Natural killer cell (primary cell): ENCODE results near the gene CENPB. TPM values are rescaled to one million over a fixed set of nuclear protein-coding genes. Genes with fewer than 3 reads are reported as not detected.

Experiments
- ATAC-seq, 3 donors: fragments of 150-1000 bp in 2 of 3; fragments of 200-7000 bp in 1 of 3; cut with Tn5 transposase; 1 replicate in 1 of 3; 2 replicates in 2 of 3; pipeline ENCODE4 v1.10.0; 2021; ENCODE audit warnings: mild to moderate bottlenecking in 2 of 3, moderate library complexity in 2 of 3
- DNase-seq, 2 donors: peaks; one replicate each; pipeline versions ENCODE4 v3.0.0 to v3.0.0-alpha.2; 2013 to 2021; ENCODE audit warnings: mixed read lengths in 1 of 2
- H3K27ac ChIP-seq: one replicate; pipeline ENCODE4 v1.5.1; 2013; ENCODE audit warnings: mild to moderate bottlenecking, low read length
- H3K27me3 ChIP-seq: one replicate; pipeline ENCODE4 v1.6.1; 2013; ENCODE audit warnings: low read length; ENCODE audit not compliant: control insufficient read depth, insufficient read depth
- H3K36me3 ChIP-seq: one replicate; pipeline ENCODE4 v1.6.1; 2013; ENCODE audit warnings: low read length; ENCODE audit not compliant: control insufficient read depth, insufficient read depth
- H3K4me1 ChIP-seq: one replicate; pipeline ENCODE4 v1.6.1; 2013; ENCODE audit warnings: low read length; ENCODE audit not compliant: control insufficient read depth, insufficient read depth
- H3K4me3 ChIP-seq: one replicate; pipeline ENCODE4 v1.5.1; 2013; ENCODE audit warnings: low read length
- H3K9me3 ChIP-seq: one replicate; pipeline ENCODE4 v1.6.1; 2013; ENCODE audit warnings: low read length; ENCODE audit not compliant: control insufficient read depth, insufficient read depth
- H3K27ac Mint-ChIP-seq, 2 donors: one replicate each; pipeline ENCODE4 v1.8.0; 2022; ENCODE audit warnings: mild to moderate bottlenecking in 2 of 2, mixed read lengths in 2 of 2, moderate library complexity in 1 of 2
- H3K27me3 Mint-ChIP-seq, 2 donors: one replicate each; pipeline ENCODE4 v1.8.0; 2022; ENCODE audit warnings: low read depth in 2 of 2, mixed read lengths in 2 of 2
- H3K36me3 Mint-ChIP-seq: one replicate; pipeline ENCODE4 v1.8.0; 2022; ENCODE audit warnings: mixed read lengths
- H3K4me1 Mint-ChIP-seq, 2 donors: one replicate each; pipeline ENCODE4 v1.8.0; 2022; ENCODE audit warnings: mixed read lengths in 2 of 2
- H3K4me3 Mint-ChIP-seq: one replicate; pipeline ENCODE4 v1.8.0; 2022; ENCODE audit warnings: mild to moderate bottlenecking, moderate library complexity, mixed read lengths
- H3K9me3 Mint-ChIP-seq, 2 donors: one replicate each; pipeline ENCODE4 v1.8.0; 2022; ENCODE audit warnings: mixed read lengths in 2 of 2
- WGBS: methylation state at CpG from one replicate; pipeline ENCODE4 v1.1.7; 2013; ENCODE audit warnings: missing lambda C conversion rate; ENCODE audit not compliant: insufficient coverage; 5-methylcytosine and 5-hydroxymethylcytosine counted together
- intact Hi-C: fragments of 100-400 bp; cut with micrococcal nuclease; formaldehyde crosslinking; loops from one replicate; pipeline ENCODE4 v1.14.2; 2022
- total RNA-seq, 4 donors: library from RNA; stranded (reverse); fragments of 120-200 nt in 1 of 4; gene quantifications; one replicate each; pipeline versions ENCODE4 v1.2.3 to v1.2.4, GENCODE V29; 2013 to 2022
- TF ChIP-seq, protein P1 (sequence below): fragments of 200-600 bp; IDR thresholded peaks from one replicate; pipeline ENCODE4 v1.8.0; 2022; ENCODE audit warnings: antibody characterized with exemption

The CENPB gene
- total RNA-seq, 3 donors from 2014 or later (not counting 1 experiment from before 2014, with no cell fraction given) = 46.7 to 62.6 (median 55.4) TPM

DNA sequence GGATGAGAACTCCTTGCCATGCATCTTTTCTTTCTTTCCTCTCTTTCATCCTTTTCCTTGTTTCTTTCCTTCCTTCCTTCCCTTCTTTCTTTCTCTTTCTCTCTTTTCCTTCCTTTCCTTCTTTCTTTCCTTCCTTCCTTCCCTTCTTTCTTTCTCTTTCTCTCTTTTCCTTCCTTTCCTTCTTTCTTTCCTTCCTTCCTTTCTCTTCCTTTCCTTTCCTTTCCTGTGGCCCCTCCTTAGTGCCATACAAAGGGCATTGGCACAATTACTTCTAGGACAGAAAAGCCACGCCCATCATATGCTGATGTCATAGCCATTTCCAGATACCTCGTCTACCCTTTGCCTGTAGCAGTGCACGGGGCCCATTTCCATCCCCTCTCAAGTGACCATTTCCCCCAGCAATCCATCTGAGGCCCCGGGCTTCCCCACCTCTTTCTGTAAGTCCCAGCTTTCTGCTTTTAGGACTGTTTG, 2.2 kb upstream of the CENPB start:
- Mint-ChIP-seq H3K9me3 (no peaks in the 10 kb centered on the region), H3K4me3 (peak overlapping the region; percentile 29), H3K27me3 (no peaks in the 10 kb centered on the region), H3K4me1 (peaks cover 15 to 35% of the 10 kb centered on the region in 2 donors), H3K27ac (peak overlapping the region; percentile 4 to 43), H3K36me3 (no peaks in the 10 kb centered on the region)
- WGBS = 74% methylated on average over 4 of the region's 4 CpGs
- H3K36me3 ChIP-seq = no peaks in the 10 kb centered on the region
- TF ChIP-seq, protein P1, sequence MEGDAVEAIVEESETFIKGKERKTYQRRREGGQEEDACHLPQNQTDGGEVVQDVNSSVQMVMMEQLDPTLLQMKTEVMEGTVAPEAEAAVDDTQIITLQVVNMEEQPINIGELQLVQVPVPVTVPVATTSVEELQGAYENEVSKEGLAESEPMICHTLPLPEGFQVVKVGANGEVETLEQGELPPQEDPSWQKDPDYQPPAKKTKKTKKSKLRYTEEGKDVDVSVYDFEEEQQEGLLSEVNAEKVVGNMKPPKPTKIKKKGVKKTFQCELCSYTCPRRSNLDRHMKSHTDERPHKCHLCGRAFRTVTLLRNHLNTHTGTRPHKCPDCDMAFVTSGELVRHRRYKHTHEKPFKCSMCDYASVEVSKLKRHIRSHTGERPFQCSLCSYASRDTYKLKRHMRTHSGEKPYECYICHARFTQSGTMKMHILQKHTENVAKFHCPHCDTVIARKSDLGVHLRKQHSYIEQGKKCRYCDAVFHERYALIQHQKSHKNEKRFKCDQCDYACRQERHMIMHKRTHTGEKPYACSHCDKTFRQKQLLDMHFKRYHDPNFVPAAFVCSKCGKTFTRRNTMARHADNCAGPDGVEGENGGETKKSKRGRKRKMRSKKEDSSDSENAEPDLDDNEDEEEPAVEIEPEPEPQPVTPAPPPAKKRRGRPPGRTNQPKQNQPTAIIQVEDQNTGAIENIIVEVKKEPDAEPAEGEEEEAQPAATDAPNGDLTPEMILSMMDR = no peak
- H3K4me3 ChIP-seq = no peak overlapping the region
- intact Hi-C loops = loop anchor here (10.0 kb wide), 1 partner anchor 296 kb away; no protein-coding TSS in a partner anchor
- no peak overlapping the region for H3K27ac ChIP-seq
- H3K27me3 ChIP-seq = no peaks in the 10 kb centered on the region
- ATAC-seq (no peak), DNase-seq (no peak)
- H3K4me1 ChIP-seq = peaks cover 25% of the 10 kb centered on the region
- no peaks in the 10 kb centered on the region for H3K9me3 ChIP-seq

DNA sequence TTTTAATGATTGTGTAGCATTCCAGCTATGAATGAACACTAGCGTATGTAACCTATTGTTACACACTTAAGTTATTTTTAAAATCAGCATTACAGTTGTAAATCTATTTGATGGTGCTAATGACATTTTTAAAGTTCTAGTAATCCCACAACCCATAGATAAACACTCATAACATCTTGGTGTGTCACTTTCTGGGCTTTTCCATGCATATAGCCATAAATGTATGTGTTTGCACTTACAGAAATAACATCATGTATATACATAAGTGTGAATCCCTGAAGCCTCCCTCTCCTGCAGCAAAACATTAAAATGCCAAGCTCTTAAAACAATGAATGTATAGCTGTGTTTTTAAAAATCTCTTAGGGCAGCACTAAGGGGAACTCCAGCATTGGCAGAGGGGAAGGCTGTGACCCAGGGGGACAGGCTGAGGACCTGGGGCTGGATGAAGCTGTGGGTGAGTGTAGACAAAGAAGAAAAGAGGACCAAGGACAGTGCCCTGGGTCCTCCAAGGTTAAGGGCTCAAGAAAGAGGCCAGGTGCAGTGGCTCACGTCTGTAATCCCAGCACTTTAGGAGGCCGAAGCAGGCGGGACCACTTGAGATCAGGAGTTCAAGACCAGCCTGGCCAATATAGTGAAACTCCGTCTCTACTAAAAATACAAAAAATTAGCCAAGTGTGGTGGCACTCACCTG, 929 bp upstream of the CENPB start:
- H3K27ac Mint-ChIP-seq = peak overlapping the region; percentile 44 to 65
- DNase-seq (no peak), ATAC-seq (no peak)
- H3K27me3 Mint-ChIP-seq = no peaks in the 10 kb centered on the region
- no peaks in the 10 kb centered on the region for H3K36me3 ChIP-seq
- H3K36me3 Mint-ChIP-seq = no peaks in the 10 kb centered on the region
- intact Hi-C loops = loop anchor here (1.0 to 10.0 kb wide), 3 partner anchors 33 to 297 kb away; partner anchors contain the start of gene AP5S1
- peak overlapping the region; percentile 25 for H3K27ac ChIP-seq
- TF ChIP-seq, protein P1 = no peak
- H3K9me3 Mint-ChIP-seq = no peaks in the 10 kb centered on the region
- WGBS = 94% methylated on average over 4 of the region's 5 CpGs
- H3K4me1 ChIP-seq = peaks cover 25% of the 10 kb centered on the region
- H3K27me3 ChIP-seq = no peaks in the 10 kb centered on the region
- H3K9me3 ChIP-seq = no peaks in the 10 kb centered on the region
- peak overlapping the region; percentile 74 for H3K4me3 Mint-ChIP-seq
- peak overlapping the region; percentile 50 for H3K4me3 ChIP-seq
- peaks cover 15 to 40% of the 10 kb centered on the region in 2 donors for H3K4me1 Mint-ChIP-seq

DNA sequence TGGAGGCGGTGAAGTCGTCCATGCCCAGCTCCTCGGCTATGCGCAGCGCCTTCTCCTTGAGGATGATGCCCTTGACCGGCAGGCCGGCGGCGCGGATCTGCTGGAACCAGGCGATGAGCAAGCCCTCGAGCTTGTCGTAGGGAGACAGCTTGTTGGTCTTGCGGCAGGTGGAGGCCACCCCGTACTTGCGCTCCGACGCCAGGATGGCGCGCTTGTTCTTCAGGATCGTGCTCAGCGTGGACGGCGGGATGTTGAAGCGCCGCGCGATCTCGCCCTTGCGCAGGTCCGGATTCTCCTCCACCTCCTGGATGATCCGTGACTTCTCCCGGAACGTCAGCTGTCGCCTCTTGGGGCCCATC, 435 bp downstream of the CENPB start:
- no peaks in the 10 kb centered on the region for H3K9me3 Mint-ChIP-seq

More for the DNA sequence above, 435 bp downstream of the CENPB start:
- H3K27me3 Mint-ChIP-seq = no peaks in the 10 kb centered on the region
- DNase-seq (peak in 1 of 2 donors; percentile 70), ATAC-seq (peak; percentile 26 to 38 (median 32))
- no peaks in the 10 kb centered on the region for H3K9me3 ChIP-seq
- H3K27me3 ChIP-seq = no peaks in the 10 kb centered on the region
- peak overlapping the region; percentile 48 to 51 for H3K27ac Mint-ChIP-seq
- TF ChIP-seq, protein P1 = no peak
- H3K4me1 ChIP-seq = peaks cover 29% of the 10 kb centered on the region
- peak overlapping the region; percentile 57 for H3K27ac ChIP-seq
- WGBS = 6% methylated on average over 35 of the region's 35 CpGs
- H3K36me3 ChIP-seq = no peaks in the 10 kb centered on the region
- peaks cover 23 to 51% of the 10 kb centered on the region in 2 donors for H3K4me1 Mint-ChIP-seq
- no peaks in the 10 kb centered on the region for H3K36me3 Mint-ChIP-seq
- intact Hi-C loops = loop anchor here (2.0 to 10.0 kb wide), 2 partner anchors 69 to 299 kb away; no protein-coding TSS in a partner anchor
- peak overlapping the region; percentile 46 for H3K4me3 ChIP-seq
- peak overlapping the region; percentile 84 for H3K4me3 Mint-ChIP-seq
